NCI-H1092 (cell line): ENCODE results near the gene ADGRV1.
"Not testable (repeated sequence)": the region's sequence is repeated elsewhere in the genome, so short reads cannot be mapped to it uniquely, and the experiment has no call there.

Experiments
- DNase-seq: peaks from one replicate; lab custom pipeline; 2025; lab: John Stamatoyannopoulos, UW

ADGRV1 gene

DNA sequence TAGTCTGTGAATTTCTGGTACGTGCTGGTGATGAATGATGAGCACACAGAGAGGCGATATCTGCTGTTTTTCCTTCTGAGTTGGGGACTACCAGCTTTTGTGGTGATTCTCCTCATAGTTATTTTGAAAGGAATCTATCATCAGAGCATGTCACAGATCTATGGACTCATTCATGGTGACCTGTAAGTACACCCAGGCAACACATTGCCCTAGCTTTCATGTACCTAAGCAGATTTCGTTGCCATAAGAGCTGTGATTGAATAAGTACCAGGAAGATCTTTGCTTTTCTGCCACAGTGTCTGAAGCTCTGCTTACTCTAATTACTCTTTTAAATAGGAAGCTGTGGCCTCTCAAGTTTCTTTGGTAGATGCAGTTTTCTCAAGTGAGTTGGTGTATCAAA lies 426.7 kb downstream of the ADGRV1 start:
- DNase-seq: no peak

DNA sequence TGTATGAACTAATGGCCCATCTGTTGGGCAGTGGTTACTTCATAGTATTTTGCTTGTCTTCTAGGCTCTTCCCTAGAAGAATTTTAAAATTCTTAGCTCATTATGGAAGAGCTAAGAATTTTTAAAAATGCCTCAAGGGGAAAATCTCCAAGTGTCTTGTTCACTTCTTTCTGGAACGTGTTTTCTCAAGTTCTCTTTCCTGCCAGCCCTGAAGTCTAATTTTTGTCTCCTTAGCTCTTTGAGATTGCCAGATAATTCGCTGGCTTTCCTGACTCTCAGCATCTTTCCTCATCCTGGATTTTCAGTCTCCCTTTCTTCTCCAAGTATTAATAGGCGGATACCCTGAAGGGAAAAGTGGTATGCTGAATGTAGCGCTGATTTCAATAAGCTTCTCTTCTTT lies 429.1 kb downstream of the ADGRV1 start:
- no peak for DNase-seq

DNA sequence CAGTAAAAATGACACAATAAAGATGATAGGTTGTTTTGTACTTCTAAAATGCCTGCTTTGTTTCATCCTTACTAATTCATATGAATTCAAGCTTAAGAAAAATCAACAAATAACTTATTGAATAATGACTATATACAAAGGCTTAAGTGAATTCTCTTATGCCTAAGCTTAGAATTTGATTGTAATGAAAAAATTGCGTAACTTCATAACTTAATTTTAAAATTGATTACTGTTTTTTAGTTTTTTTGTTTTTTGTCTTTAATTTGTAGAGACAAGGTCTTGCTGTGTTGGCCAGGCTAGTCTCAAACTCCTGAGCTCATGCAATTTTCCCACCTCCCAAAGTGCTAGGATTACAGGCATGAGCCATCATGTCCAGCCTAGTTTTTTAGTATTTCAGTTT lies 432.6 kb downstream of the ADGRV1 start:
- no peak for DNase-seq

DNA sequence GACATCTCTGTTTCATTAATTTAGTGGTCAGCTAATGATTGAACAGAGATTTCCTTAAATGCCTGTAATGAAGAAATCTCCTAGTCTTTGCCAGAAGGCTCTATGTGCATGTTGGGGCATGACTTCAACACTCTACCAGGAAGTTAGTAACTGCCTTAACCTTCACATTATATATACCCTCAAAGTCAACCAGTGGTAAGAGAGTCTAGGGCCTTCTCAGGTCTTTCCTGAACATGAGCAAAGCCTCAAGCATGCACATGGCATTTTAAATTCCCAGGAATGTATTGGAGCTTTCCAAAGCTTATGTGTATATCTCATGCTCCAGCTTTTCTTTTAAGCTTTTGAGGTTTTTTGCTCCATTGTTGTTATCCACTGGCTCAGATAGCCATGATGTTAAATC lies 436.2 kb downstream of the ADGRV1 start:
- no peak for DNase-seq

DNA sequence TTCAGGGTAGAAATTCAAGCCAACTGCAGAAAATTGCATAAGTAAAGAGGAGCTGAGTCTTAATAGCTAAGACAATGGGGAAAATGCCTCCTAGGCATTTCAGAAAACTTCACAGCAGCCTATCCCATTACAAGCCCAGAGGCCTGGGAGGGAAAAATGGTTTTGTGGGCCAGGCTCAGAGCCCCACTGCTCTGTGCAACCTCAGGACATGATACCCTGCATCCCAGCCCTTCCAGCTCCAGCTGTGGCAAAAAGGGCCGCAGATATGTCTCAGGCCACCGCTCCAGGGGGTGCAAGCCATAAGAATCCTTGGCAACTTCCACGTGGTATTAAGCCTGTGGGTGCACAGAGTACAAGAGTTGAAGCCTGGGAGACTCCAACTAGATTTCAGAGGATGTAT lies 437.5 kb downstream of the ADGRV1 start:
- DNase-seq: no peak

DNA sequence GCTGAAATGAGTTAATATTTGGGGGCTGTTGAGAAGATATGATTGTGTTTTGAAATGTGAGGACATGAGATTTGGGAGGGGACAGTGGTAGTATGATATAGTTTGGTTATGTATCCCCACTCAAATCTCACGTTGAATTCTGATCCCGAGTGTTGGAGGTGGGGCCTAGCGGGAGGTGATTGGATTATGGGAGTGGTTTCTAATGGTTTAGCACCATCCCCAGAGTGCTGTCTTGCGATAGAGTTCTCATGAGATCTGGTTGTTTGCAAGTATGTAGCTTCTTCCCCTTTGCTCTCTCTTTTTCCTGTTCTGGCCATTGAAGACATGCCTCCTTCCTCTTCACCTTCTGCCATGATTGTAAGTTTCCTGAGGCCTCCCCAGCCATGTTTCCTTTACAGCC lies 438.5 kb downstream of the ADGRV1 start:
- no peak for DNase-seq

DNA sequence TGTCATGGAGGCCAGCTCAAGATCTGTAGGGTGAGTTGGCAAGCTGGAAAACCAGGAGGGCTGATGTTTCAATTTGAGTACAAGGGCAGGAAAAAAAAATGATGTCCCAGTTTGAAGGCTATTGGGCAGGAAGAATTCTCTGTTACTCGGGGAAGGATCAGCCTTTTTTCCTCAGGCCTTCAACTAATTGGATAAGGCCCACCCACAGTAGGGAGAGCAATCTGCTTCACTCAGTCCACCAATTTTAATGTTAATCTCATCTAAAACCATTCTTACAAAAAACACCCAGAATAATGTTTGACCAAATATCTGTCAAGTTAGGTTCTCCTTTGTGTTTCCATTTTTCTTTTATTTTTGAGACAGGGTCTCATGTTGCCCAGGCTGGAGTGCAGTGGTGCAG lies 442.1 kb downstream of the ADGRV1 start:
- DNase-seq: no peak

DNA sequence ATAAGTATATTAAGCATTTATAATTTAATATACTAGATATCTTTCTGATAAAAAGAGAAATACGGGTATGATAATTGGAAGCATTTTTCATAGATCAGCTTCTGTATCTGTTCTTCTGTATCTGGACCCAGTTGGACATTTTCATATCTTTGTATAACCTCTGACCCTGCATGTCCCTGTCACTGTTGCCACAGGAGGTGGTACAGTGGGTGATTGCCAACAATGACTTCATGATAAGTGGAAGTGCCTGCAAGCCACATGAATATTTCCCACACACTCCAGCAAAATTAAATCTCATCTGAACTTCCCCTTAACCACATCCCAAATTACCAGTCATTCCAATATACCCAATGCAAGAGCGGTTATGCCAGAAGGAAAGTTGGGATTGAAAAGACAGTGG lies 448.1 kb downstream of the ADGRV1 start:
- DNase-seq: no peak

DNA sequence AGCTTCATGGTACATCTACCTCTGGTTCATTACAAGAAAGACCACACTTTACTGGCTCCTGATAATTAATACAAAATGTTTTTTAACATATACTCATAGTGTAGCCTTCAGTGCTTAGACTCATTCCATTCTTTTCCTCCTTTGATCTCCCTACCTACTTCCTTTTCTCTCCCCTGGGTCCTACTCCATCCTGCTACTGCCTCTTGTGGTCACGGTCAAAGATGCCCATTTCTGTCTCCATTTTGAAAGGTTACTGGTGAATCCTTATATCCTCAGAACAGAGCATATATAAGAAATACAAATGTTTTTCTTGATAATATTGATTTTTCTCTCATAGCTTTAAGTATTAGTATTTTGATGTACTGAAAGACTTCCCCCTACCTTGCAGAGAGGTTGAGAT lies 448.7 kb downstream of the ADGRV1 start:
- no peak for DNase-seq

DNA sequence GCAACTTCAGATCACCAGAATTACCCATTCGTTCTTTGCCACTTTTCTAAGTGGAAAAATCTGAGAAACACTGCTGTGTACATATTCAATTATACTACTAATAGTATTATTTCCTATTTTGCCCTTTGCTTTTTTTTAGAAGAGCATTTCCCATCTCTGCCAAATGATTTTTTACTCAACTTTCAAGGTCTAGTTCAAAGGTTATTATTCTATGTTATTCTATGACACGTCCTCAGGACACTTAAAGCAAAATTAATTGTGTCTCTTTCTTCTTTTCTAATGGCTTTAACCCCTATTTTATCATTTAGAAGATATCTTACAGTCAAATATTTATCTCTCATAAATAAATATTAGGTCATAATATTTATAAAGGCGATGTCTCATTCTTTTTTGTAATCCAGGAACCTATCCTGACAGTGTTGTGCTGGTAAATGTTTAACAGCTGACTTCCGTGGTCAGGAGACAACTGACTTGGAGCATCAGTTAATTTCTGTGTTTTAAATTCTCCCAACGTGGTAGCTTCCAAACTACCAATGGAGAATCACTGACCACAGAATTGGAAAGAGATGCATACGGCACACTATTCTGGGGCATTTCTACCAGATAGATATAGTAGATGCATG lies 449.3 kb downstream of the ADGRV1 start:
- DNase-seq: no peak

DNA sequence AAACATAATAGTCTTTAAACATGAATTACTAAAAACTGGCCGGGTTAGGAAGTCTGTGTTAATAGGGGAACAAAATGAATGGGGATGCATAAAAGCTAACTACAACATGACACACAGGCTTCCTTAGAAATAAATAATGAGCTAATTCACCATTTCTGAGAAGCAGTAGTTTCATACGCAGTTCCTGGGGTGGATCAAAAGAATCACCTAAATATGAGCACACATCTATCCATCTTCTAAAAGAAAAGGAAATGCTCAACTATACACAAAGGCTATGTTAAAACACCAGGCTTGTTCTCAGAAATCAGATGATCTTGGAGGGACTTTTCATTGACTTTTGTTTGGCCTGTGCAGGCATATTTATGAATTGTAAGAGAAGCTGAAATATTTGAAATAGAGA lies 451.5 kb downstream of the ADGRV1 start:
- no peak for DNase-seq

DNA sequence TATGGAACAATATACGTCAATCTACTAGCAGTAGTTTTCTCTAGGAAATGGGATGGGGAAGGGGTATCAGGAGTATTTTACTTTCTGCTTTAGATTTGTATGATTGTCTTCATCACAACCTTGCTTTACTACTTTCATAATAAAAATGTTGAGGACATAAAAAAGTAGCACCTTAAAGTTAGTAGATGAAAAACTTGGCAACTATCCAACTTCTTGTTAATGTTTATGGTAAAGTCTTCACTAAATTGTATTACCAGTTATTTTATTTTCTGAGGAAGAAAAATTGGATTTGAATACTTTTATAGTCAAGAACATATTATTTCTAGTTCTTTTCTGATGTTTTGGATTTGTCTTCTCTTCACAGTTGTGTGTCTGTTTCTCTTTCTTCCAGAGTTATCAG lies 452.4 kb downstream of the ADGRV1 start:
- no peak for DNase-seq

DNA sequence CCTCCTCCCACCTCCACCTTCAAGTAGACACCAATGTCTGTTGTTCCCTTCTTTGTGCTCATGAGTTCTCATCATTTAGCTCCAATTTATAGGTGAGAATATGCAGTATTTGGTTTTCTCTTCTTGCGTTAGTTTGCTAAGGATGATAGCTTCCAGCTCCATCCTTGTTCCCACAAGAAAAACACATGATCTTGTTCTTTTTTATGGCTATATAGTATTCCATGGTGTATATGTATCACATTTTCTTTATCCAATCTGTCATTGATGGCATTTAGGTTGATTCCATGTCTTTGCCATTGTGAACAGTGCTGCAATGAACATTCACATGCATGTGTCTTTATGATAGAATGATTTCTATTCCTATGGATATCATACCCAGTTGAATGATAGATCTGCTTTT lies 454.3 kb downstream of the ADGRV1 start:
- not testable (repeated sequence) for DNase-seq

DNA sequence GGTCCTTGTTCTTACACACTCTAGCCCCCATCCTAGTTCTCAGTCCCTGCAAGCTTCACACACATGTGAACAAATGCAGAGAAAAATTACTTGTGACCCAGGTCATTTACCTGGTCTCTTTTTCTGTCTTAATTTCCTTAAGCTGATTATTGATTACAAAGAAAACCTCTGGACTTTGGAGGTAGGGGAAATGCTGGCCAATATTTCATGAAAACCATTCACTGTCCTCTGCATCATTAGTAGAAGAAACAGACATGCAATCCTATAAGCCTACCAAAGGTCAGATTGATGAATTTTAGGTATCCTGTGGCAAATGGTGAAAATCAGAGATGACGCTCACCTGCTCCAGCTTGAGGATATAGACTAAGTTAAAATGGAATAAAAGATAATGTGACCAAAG lies 457.7 kb downstream of the ADGRV1 start:
- no peak for DNase-seq

DNA sequence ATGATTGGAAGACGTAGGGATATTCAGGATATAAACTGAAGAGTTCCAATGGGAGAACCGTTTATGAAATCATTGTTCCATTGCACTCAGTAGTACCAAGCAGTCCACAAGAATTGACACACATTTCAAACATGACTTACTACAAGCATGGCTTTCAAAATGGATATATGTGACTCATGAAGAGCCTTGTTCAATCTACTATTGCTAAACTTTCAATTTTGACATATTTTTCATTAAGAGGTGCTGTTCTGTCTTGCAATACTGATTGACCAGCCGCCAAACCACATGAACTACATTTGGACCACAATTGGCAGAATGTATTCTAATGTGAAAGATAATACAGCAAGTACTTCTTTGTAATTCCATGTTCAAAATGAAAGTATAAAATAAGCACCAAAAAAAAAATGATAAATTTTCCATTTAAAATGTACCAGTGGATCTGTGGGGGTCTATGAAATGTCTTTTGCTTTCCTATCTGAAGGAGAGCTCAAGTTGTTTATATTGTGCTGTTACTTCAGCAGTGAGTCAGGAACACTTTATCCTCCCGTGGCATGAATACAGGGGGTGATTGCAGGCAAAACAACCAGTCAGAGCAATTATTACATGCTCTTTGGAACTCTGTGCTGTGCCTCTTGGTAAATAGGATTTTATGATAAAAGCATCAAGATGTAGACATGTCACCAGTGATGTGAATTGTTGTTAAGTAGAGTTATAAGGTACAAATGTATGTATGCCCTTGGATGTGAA lies 458.5 kb downstream of the ADGRV1 start:
- DNase-seq: no peak

DNA sequence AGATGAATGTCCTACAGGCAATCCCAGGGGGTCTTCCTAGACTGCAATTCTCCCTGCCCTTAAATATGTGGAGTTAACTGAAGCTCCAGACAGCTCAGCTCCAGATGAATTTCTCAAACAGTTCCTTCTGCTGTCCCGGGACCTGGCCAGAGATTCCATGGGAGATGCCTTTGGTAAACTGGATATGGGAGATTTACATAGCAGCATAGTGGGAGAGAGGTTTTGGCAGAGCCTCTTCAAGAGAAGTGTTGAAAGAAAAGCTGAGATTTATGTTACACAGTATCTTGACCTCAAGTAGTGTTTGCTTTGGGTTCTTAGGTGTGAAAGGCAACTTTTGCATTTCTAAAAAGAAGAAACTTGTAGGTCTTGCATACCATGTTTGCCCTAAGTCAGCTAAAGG lies 459.6 kb downstream of the ADGRV1 start:
- no peak for DNase-seq

DNA sequence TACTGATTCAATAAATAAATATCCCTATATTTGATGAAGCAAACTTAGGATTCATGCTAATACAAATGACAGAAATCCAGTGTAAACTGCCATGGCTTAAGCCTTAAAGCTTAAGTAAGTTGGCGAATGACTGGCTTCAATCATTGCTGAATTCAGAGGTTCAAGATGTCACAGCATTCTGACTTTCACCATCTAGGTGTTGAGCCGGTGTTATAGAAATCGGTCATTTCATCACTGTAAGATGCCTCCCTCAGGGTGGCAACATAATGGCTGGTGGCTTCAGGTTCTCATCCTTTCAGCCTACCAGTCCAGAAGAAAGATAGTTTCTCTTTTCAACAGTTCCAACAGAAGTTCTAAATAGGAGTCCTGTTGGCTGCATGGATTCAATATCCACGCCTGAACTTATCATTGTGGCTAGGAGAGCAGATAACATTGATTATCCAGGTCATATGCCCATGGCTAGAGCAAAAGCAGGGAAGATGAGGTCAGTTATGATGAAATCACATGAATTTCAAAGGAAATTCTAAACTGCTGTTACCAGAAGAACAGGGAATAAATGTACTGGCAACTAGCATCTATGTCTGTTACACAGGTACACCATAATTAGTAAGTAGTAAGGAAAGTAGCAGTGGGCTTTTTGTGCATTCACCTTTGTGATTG lies 460.2 kb downstream of the ADGRV1 start:
- no peak for DNase-seq

DNA sequence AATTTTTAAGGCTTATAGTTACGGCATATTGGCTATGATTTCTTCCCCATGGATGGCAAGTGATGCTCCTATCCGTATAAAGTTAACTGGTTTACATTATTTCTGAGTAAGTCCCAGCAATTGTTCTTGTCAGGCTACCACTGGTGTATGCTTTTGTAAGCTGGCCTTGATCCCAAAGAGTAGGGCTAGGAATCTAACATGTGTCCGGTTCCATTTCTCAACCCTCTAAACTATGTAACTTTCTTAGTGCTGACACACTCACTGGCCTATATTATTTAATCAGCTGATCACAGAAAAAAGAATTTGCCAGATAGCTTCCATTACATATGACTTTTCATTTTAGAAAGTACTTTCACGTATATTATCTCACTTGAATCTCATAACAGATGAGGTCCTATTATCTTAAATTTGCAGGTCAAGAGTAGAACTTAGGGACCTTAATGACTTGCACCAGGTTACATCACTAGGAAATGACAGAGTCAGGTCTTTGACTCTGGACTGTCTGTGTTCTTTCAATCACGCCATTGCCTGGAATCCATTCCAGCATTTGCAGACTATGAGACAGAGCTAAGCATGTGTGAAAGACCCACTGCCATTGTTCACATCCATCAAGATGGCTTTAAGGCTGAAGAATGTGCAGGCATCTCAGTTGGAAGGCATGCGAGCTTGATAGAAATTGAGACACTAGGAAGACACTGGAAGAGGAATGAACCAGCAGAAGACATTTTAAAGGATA lies 461.6 kb downstream of the ADGRV1 start:
- DNase-seq: no peak

DNA sequence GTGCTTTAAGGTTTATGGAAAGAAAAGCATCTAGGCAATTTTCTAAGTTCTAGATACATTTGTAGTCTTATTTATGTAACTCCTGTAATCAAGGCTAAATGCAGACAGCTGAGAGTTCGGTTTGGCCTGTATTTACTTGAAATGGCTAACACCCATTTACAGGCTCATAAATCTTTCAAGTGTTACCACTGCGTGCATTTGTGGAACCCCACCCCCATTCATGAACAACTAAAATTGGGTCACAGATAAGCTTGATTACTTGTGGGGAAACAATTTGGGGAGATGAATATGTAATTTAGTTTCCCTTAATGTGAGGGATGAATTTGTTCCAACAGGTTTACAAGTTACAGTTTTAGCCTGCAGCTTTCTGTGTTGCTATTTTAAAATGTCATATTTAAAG lies 463.9 kb downstream of the ADGRV1 start:
- DNase-seq: no peak

DNA sequence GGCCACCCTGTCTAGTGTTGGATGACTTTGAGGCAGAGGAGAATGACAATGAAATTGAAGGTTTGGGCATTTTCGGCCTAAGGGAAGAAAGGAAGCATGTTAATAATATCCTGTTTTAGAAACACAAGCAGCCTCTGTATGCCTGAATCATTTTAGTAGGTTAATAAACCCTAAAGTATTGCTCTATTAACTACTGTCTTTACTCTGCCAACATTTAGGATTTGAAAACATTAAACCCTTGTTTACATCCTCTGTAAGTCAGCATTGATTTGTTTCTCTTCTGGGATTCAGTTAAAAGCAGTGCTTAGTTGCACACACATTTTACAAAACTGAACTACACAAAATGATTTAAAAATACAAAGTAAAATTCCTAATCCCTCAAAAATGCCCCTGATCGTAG lies 465.6 kb downstream of the ADGRV1 start:
- DNase-seq: no peak

DNA sequence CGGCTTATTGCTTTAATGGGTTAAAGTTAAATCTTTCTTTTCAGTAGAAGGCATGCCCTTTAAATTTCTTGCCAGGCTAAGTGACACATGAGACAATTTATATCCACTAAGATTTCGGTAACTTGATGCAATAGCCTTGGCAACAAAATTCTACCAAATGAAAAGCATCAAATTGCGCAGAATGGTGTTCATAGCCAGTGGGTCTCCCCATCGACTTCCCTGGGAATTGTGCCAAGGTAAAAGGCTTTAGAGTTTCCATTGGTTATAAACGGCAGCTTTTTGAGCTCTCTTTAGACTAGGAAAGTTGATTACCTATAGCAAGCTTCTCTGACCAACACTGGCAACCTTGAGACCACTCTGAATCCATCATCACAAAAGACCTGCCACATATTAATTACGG lies 466.1 kb downstream of the ADGRV1 start:
- peak; percentile 14 for DNase-seq

DNA sequence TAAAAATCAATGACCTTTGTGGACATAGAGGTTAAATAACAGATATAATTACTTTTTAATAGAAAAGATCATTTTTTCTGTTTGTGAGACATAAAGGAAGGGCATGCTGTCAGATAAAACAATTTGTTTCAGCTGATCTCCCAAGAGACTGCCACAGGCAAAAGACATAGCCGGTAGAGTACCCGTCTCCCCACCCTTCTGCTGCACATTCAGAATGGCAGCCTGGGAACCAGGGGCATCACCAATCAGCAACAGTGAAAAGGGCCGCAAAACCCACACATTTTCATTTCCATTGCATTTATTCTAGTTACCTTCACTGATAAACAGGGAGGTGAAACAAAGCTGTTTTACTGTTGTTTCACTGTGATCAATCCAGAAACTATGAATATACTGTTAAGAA lies 466.9 kb downstream of the ADGRV1 start:
- no peak for DNase-seq

DNA sequence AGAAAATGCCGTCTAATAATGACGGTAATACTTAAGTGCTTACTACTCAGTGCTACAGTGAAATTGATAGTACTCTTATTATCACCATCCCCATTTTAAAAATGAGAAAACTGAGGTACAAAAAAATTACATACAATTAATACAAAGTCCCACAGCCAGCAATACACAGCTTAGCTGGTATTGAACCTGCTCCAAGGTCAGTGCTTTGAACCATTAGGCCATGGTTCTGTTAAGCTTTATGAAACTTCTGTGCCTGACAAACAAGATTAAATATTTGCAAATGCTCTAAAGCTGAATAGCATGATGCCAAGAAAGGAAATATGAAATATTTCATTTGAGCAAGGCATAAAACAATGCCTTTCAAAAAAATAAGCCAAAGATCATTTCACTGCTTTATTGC lies 467.4 kb downstream of the ADGRV1 start:
- no peak for DNase-seq
